A549 (cell line): ENCODE data around the gene RGS17. TPM values are rescaled to one million over a fixed set of nuclear protein-coding genes. Genes with fewer than 3 reads are reported as not detected.

Experiments
- ATAC-seq, 2 experiments: fragments of 200-7000 bp in 1 of 2; fragments of >200 bp in 1 of 2; cut with Nextera tagmentation in 1 of 2; cut with Tn5 transposase in 1 of 2; 3 replicates each; pipeline versions ENCODE4 v1.8.0 to v1.9.1; 2018 to 2020; ENCODE audit warnings: mild to moderate bottlenecking in 1 of 2, moderate library complexity in 1 of 2
- CTCF ChIA-PET: fragments of 300-600 bp; sonication (Branson Sonifier 250); formaldehyde crosslinking; extraction: SDS; loops from one replicate; lab custom pipeline; 2021; ENCODE audit warnings: antibody characterized with exemption, inconsistent platforms; lab: Yijun Ruan, JAX
- POLR2A ChIA-PET: fragments of 350-600 bp; formaldehyde crosslinking; extraction: SDS; loops from one replicate; lab custom pipeline; 2021; ENCODE audit warnings: antibody characterized with exemption, inconsistent platforms; lab: Yijun Ruan, JAX
- DNase-seq, 2 experiments: peaks; one replicate each; pipeline versions ENCODE4 v3.0.0 to v3.0.0-alpha.2; 2011 to 2016; ENCODE audit warnings: low read depth in 1 of 2, low spot score in 1 of 2
- FAIRE-seq: peaks from 2 replicates; lab custom pipeline; 2011; peaks lifted over from hg19 to GRCh38; lab: Jason Lieb, UNC
- H3K27ac ChIP-seq, 2 experiments: fragments of >200 bp; sonication (Bioruptor Twin); formaldehyde crosslinking; 3 replicates each; pipeline ENCODE4 v1.5.1; 2016 to 2017
- H3K4me1 ChIP-seq: fragments of >200 bp; sonication (Bioruptor Twin); formaldehyde crosslinking; 3 replicates; pipeline ENCODE4 v1.6.1; 2016
- H3K4me2 ChIP-seq: fragments of >200 bp; sonication (Bioruptor Twin); formaldehyde crosslinking; 3 replicates; pipeline ENCODE4 v1.6.1; 2016
- H3K4me3 ChIP-seq: fragments of >200 bp; sonication (Bioruptor Twin); formaldehyde crosslinking; 3 replicates; pipeline ENCODE4 v1.5.1; 2016
- H3K9me3 ChIP-seq: fragments of >200 bp; sonication (Bioruptor Twin); formaldehyde crosslinking; 3 replicates; pipeline ENCODE4 v1.6.1; 2016
- ATOH8 ChIP-seq: fragments of 250-450 bp; sonication (Bioruptor Pico); IDR thresholded peaks from 2 replicates; pipeline ENCODE4 v1.5.0; 2020; ENCODE audit warnings: low read depth, mild to moderate bottlenecking, moderate library complexity
- CBX2 ChIP-seq: fragments of 200-600 bp; sonication (generic); IDR thresholded peaks from 2 replicates; pipeline ENCODE4 v1.6.1; 2016; ENCODE audit warnings: low read depth, mild to moderate bottlenecking, borderline replicate concordance
- CTCF ChIP-seq: fragments of >200 bp; sonication (Bioruptor Twin); formaldehyde crosslinking; IDR thresholded peaks from 3 replicates; pipeline ENCODE4 v1.5.1; 2016
- E2F6 ChIP-seq: IDR thresholded peaks from 2 replicates; pipeline ENCODE4 v1.6.1; 2012; ENCODE audit warnings: low read depth, borderline replicate concordance
- EHMT2 ChIP-seq: fragments of 200-600 bp; sonication (generic); IDR thresholded peaks from 2 replicates; pipeline ENCODE4 v1.6.1; 2016; ENCODE audit warnings: antibody characterized with exemption, low read depth, mild to moderate bottlenecking, moderate library complexity
- ESRRA ChIP-seq: fragments of 150-350 bp; IDR thresholded peaks from 2 replicates; pipeline ENCODE4 v1.6.1; 2014; ENCODE audit warnings: mild to moderate bottlenecking, low read length, borderline replicate concordance
- HEYL ChIP-seq: fragments of 250-450 bp; sonication (Bioruptor Pico); IDR thresholded peaks from 2 replicates; pipeline ENCODE4 v1.8.0; 2021; ENCODE audit warnings: mild to moderate bottlenecking, moderate library complexity
- HMGXB4 ChIP-seq: fragments of 250-450 bp; sonication (Bioruptor Pico); IDR thresholded peaks from 2 replicates; pipeline ENCODE4 v1.5.0; 2021; ENCODE audit warnings: mild to moderate bottlenecking, moderate library complexity, borderline replicate concordance
- HOXA7 ChIP-seq: fragments of 250-450 bp; sonication (Bioruptor Pico); IDR thresholded peaks from 2 replicates; pipeline ENCODE4 v1.5.0; 2020; ENCODE audit warnings: mild to moderate bottlenecking, moderate library complexity
- HOXB5 ChIP-seq: fragments of 250-450 bp; sonication (Bioruptor Pico); IDR thresholded peaks from 2 replicates; pipeline ENCODE4 v1.5.0; 2020; ENCODE audit warnings: mild to moderate bottlenecking, moderate library complexity
- JUN ChIP-seq, 2 experiments: fragments of >200 bp; sonication (Bioruptor Twin); formaldehyde crosslinking; IDR thresholded peaks; 2 replicates in 1 of 2; 3 replicates in 1 of 2; pipeline ENCODE4 v1.6.1; 2016 to 2017
- JUNB ChIP-seq: fragments of >200 bp; sonication (Bioruptor Twin); formaldehyde crosslinking; IDR thresholded peaks from 2 replicates; pipeline ENCODE4 v1.6.1; 2016
- KDM5A ChIP-seq: fragments of 200-600 bp; sonication (generic); IDR thresholded peaks from 2 replicates; pipeline ENCODE4 v1.6.1; 2016; ENCODE audit warnings: antibody characterized with exemption, mild to moderate bottlenecking
- MAFK ChIP-seq: fragments of 450-650 bp; IDR thresholded peaks from 2 replicates; pipeline ENCODE4 v1.6.1; 2014; ENCODE audit not compliant: partially characterized antibody
- MAX ChIP-seq: IDR thresholded peaks from 2 replicates; pipeline ENCODE4 v1.6.1; 2012
- NFE2L2 ChIP-seq: fragments of 150-350 bp; conservative IDR thresholded peaks from 2 replicates; pipeline ENCODE4 v1.6.1; 2014; ENCODE audit warnings: low read length
- PBX3 ChIP-seq: IDR thresholded peaks from 2 replicates; pipeline ENCODE4 v1.6.1; 2012
- PHF8 ChIP-seq: fragments of 200-600 bp; sonication (generic); IDR thresholded peaks from 2 replicates; pipeline ENCODE4 v1.6.1; 2016; ENCODE audit warnings: low read depth, mild to moderate bottlenecking, antibody characterized with exemption, moderate library complexity, borderline replicate concordance
- POLR2A ChIP-seq: IDR thresholded peaks from 2 replicates; pipeline ENCODE4 v1.6.1; 2012; ENCODE audit warnings: mild to moderate bottlenecking, low read length
- POLR2AphosphoS2 ChIP-seq: conservative IDR thresholded peaks from 2 replicates; pipeline ENCODE4 v1.6.1; 2012; ENCODE audit warnings: low read length, improper control_type of control experiment, inconsistent platforms
- RCOR1 ChIP-seq: fragments of 150-350 bp; IDR thresholded peaks from 2 replicates; pipeline ENCODE4 v1.6.1; 2014; ENCODE audit warnings: antibody characterized with exemption, low read length, low read depth
- REST ChIP-seq: fragments of 200-600 bp; sonication (generic); IDR thresholded peaks from 2 replicates; pipeline ENCODE4 v1.6.1; 2016; ENCODE audit warnings: antibody characterized with exemption, mild to moderate bottlenecking, moderate library complexity
- RNF2 ChIP-seq: fragments of 200-600 bp; sonication (generic); IDR thresholded peaks from 2 replicates; pipeline ENCODE4 v1.6.1; 2016; ENCODE audit warnings: low read depth, mild to moderate bottlenecking, antibody characterized with exemption, moderate library complexity, borderline replicate concordance
- SMC3 ChIP-seq: fragments of >200 bp; sonication (Bioruptor Twin); formaldehyde crosslinking; IDR thresholded peaks from 3 replicates; pipeline ENCODE4 v1.6.1; 2018; ENCODE audit warnings: inconsistent platforms
- TFCP2L1 ChIP-seq: fragments of 250-450 bp; sonication (Bioruptor Pico); IDR thresholded peaks from 2 replicates; pipeline ENCODE4 v1.5.0; 2021; ENCODE audit warnings: mild to moderate bottlenecking
- TP53 ChIP-seq: fragments of 250-450 bp; sonication (Bioruptor Pico); IDR thresholded peaks from 2 replicates; pipeline ENCODE4 v1.5.0; 2021; ENCODE audit warnings: mild to moderate bottlenecking, moderate library complexity
- ZNF302 ChIP-seq: fragments of 250-450 bp; sonication (Bioruptor Pico); IDR thresholded peaks from 2 replicates; pipeline ENCODE4 v1.9.0; 2021; ENCODE audit warnings: inconsistent platforms, mild to moderate bottlenecking, moderate library complexity
- WGBS: methylation state at CpG from one replicate; pipeline ENCODE4 v1.1.6; 2017; ENCODE audit errors: missing lambda C conversion rate; 5-methylcytosine and 5-hydroxymethylcytosine counted together
- polyA minus RNA-seq: library from RNA; depleted of rRNA, polyadenylated mRNA; stranded (reverse); fragments of >200 nt; gene quantifications from 2 replicates; pipeline ENCODE4 v1.2.3, GENCODE V29; 2011; rRNA and poly(A)+ RNA removed
- polyA plus RNA-seq, 4 experiments: library from polyadenylated mRNA; depleted of rRNA in 3 of 4; stranded (reverse); fragments of >200 nt; fragmentation: RNase III in 1 of 4; extraction: RNeasy Plus Mini Kit Qiagen cat#74134 plus additional on column Dnase treatment in 1 of 4; gene quantifications; 2 replicates in 3 of 4; 3 replicates in 1 of 4; pipeline ENCODE4 v1.2.3, GENCODE V29; 2011 to 2017

RGS17 gene
- polyA plus RNA-seq (2011; rRNA removed), result 9.5 and 9.8 TPM in 2 replicates
- polyA plus RNA-seq (2012; cell fraction: cytosol; rRNA removed), result 1.9 TPM in 2 replicates
- 1.1 and 1.9 TPM in 2 replicates for polyA plus RNA-seq (2012; cell fraction: nucleus; rRNA removed)
- polyA plus RNA-seq (2017; fragmentation: RNase III; extraction: RNeasy Plus Mini Kit Qiagen cat#74134 plus additional on column Dnase treatment), result 2.5 to 3.2 TPM (median 2.5 TPM) in 3 replicates
- polyA minus RNA-seq, result 2.7 and 4.2 TPM in 2 replicates

- Histone ChIP-seq H3K4me2 (peak within 1 kb of the TSS; percentile 95), H3K9me3 (no peaks in the 10 kb centered on the region), H3K27ac (peak within 1 kb of the TSS; percentile 85 to 98), H3K4me1 (peaks cover 12% of the 10 kb centered on the region), H3K4me3 (peak within 1 kb of the TSS; percentile 94)
- ATAC-seq (peak; percentile 72 to 81), DNase-seq (peak; percentile 65 to 70), FAIRE-seq (no peak)
- POLR2A ChIA-PET, result interaction anchor here (0.6 kb wide), 1 partner anchor 26 kb away, joined by 5 read pairs; no protein-coding TSS in a partner anchor
- under 1% methylated on average over 17 of the region's 89 CpGs for WGBS
- CTCF ChIA-PET, result no interaction called here
- TF ChIP-seq ZNF302, result no peak
- no peak; the same call in 1 of the 2 replicates for TF ChIP-seq PHF8
- TF ChIP-seq JUN (IDR thresholded peaks at IDR 0.05), result peak in 1 of 2 experiments; percentile 45; a peak in 3 of 5 replicates
- TF ChIP-seq CTCF, result no peak
- TF ChIP-seq HOXA7 (CRISPR knock-in tag), result no peak
- no peak for TF ChIP-seq SMC3
- no peak for TF ChIP-seq HEYL (CRISPR knock-in tag)
- TF ChIP-seq TP53 (CRISPR knock-in tag), result no peak
- peak; percentile 22; the same call in 1 of the 2 replicates for TF ChIP-seq POLR2A
- no peak for TF ChIP-seq KDM5A
- peak; percentile 53; the same call in 1 of the 2 replicates for TF ChIP-seq REST
- TF ChIP-seq ATOH8 (CRISPR knock-in tag), result no peak
- no peak for TF ChIP-seq TFCP2L1
- no peak for TF ChIP-seq EHMT2
- TF ChIP-seq NFE2L2, result no peak
- no peak for TF ChIP-seq JUNB
- TF ChIP-seq E2F6, result peak; percentile 44; the same call in 1 of the 2 replicates
- no peak for TF ChIP-seq RCOR1
- TF ChIP-seq HOXB5 (CRISPR knock-in tag), result no peak
- TF ChIP-seq CBX2, result no peak
- no peak for TF ChIP-seq RNF2
- no peak for TF ChIP-seq PBX3
- no peak for TF ChIP-seq ESRRA
- no peak for TF ChIP-seq POLR2AphosphoS2
- TF ChIP-seq HMGXB4, result no peak
- TF ChIP-seq MAFK, result no peak
- peak; percentile 27; the same call in 1 of the 2 replicates for TF ChIP-seq MAX
Observed at GRCh38 chr6:153131037-153131981, at the start of gene RGS17. Gene RGS17, minus strand, starts transcription at chr6:153131282. Its CDS starts 87,264 bp downstream, at chr6:153044018.
